ENCODE data around the gene MAOA. TPM values are rescaled to one million over a fixed set of nuclear protein-coding genes. Genes with fewer than 3 reads are reported as not detected.

The MAOA gene
- total RNA-seq, 1 experiment from 2014 or later: 1.8 TPM

GRCh38 chrX:43633757-43634156 lies 22.3 kb upstream of the MAOA start:
- TF ChIP-seq, protein P1, sequence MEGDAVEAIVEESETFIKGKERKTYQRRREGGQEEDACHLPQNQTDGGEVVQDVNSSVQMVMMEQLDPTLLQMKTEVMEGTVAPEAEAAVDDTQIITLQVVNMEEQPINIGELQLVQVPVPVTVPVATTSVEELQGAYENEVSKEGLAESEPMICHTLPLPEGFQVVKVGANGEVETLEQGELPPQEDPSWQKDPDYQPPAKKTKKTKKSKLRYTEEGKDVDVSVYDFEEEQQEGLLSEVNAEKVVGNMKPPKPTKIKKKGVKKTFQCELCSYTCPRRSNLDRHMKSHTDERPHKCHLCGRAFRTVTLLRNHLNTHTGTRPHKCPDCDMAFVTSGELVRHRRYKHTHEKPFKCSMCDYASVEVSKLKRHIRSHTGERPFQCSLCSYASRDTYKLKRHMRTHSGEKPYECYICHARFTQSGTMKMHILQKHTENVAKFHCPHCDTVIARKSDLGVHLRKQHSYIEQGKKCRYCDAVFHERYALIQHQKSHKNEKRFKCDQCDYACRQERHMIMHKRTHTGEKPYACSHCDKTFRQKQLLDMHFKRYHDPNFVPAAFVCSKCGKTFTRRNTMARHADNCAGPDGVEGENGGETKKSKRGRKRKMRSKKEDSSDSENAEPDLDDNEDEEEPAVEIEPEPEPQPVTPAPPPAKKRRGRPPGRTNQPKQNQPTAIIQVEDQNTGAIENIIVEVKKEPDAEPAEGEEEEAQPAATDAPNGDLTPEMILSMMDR (IDR thresholded peaks at IDR 0.05; ENCODE audit: unreplicated experiment): no peak
- Mint-ChIP-seq H3K36me3 (ENCODE audit: insufficient read depth, unreplicated experiment) (no peaks in the 10 kb centered on the region), H3K4me3 (ENCODE audit: low read depth, unreplicated experiment) (no peak overlapping the region), H3K4me1 (ENCODE audit: low read depth, unreplicated experiment) (no peaks in the 10 kb centered on the region), H3K9me3 (ENCODE audit: low read depth, unreplicated experiment) (no peaks in the 10 kb centered on the region), H3K27me3 (ENCODE audit: unreplicated experiment) (no peaks in the 10 kb centered on the region), H3K27ac (ENCODE audit: unreplicated experiment) (no peak overlapping the region)
- BruUV-seq (replicated peaks): no TSS peak
- CTCF ChIA-PET: no interaction called here
- no peak for DNase-seq
- intact Hi-C loops (cut with micrococcal nuclease; ENCODE audit: unreplicated experiment): no loop called here

DNA sequence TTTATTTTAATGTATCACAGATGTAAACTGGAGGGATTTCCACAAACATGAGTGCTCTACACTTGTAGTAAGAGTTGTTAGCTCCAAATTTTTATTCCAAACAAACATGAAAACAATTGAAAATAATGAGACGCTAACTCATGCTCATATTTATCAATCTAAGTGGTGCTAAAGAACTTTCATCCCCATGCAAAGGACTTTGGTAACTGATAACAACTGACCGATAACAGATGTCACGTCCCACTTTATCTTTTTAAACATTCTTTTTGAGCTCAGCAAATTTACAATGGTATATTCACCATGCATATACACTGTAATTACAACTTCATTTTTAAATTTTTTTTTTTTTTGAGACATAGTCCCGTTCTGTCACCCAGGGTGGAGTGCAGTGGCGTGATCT lies 15.6 kb upstream of the MAOA start:
- intact Hi-C loops (cut with micrococcal nuclease; ENCODE audit: unreplicated experiment): no loop called here
- no peaks in the 10 kb centered on the region for H3K27me3 Mint-ChIP-seq (ENCODE audit: unreplicated experiment)
- no peak overlapping the region for H3K27ac Mint-ChIP-seq (ENCODE audit: unreplicated experiment)
- H3K4me3 Mint-ChIP-seq (ENCODE audit: low read depth, unreplicated experiment): no peak overlapping the region
- no peaks in the 10 kb centered on the region for H3K9me3 Mint-ChIP-seq (ENCODE audit: low read depth, unreplicated experiment)
- no peaks in the 10 kb centered on the region for H3K4me1 Mint-ChIP-seq (ENCODE audit: low read depth, unreplicated experiment)
- CTCF ChIA-PET: no interaction called here
- TF ChIP-seq, protein P1 (IDR thresholded peaks at IDR 0.05; ENCODE audit: unreplicated experiment): no peak
- H3K36me3 Mint-ChIP-seq (ENCODE audit: insufficient read depth, unreplicated experiment): no peaks in the 10 kb centered on the region
- no peak for DNase-seq
- BruUV-seq (replicated peaks): no TSS peak

DNA sequence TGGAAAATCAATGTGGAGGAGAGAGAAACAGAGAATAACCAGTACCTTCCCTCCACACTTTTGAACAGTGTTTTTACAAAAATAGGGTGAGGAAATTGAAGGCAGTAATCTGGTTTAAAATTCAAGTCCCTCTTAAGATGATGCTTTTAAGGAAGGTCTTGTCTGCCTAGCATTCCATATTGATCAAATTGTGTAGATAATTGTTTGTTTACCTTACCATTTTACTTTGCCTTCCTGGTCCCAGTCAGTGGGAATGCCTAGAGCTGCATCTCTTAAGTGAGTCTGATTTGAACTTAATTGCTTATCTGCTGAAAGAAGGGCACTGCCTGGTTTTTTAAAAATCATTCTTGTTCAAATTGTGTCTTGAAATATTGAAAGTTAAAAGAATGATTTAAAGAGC lies 14.4 kb upstream of the MAOA start:
- no peaks in the 10 kb centered on the region for H3K36me3 Mint-ChIP-seq (ENCODE audit: insufficient read depth, unreplicated experiment)
- TF ChIP-seq, protein P1 (IDR thresholded peaks at IDR 0.05; ENCODE audit: unreplicated experiment): no peak
- no peak overlapping the region for H3K27ac Mint-ChIP-seq (ENCODE audit: unreplicated experiment)
- no peak for DNase-seq
- CTCF ChIA-PET: no interaction called here
- no TSS peak for BruUV-seq (replicated peaks)
- H3K9me3 Mint-ChIP-seq (ENCODE audit: low read depth, unreplicated experiment): no peaks in the 10 kb centered on the region
- H3K4me3 Mint-ChIP-seq (ENCODE audit: low read depth, unreplicated experiment): no peak overlapping the region
- intact Hi-C loops (cut with micrococcal nuclease; ENCODE audit: unreplicated experiment): no loop called here
- no peaks in the 10 kb centered on the region for H3K4me1 Mint-ChIP-seq (ENCODE audit: low read depth, unreplicated experiment)
- no peaks in the 10 kb centered on the region for H3K27me3 Mint-ChIP-seq (ENCODE audit: unreplicated experiment)

DNA sequence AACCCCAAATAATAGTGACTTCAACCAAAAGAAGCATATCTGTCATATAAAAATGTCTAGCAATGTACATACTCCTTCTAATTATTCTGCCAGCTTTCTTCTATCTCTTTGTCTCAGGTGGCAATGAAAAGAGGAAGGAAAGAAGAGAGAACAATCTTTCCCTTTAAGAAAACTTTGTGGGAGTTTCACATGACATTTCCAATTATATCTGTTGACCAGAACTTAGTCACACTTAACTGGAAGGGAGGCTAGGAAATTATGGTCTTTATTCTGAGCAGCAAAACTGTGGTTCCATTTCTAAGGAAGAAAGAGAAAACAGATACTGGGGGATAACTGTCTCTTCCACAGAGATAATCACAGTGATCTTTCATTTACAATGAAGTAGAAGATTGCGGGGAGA lies 12.9 kb upstream of the MAOA start:
- intact Hi-C loops (cut with micrococcal nuclease; ENCODE audit: unreplicated experiment): no loop called here
- no peaks in the 10 kb centered on the region for H3K27me3 Mint-ChIP-seq (ENCODE audit: unreplicated experiment)
- TF ChIP-seq, protein P1 (IDR thresholded peaks at IDR 0.05; ENCODE audit: unreplicated experiment): no peak
- H3K36me3 Mint-ChIP-seq (ENCODE audit: insufficient read depth, unreplicated experiment): no peaks in the 10 kb centered on the region
- no peak overlapping the region for H3K4me3 Mint-ChIP-seq (ENCODE audit: low read depth, unreplicated experiment)
- no peaks in the 10 kb centered on the region for H3K4me1 Mint-ChIP-seq (ENCODE audit: low read depth, unreplicated experiment)
- BruUV-seq (replicated peaks): no TSS peak
- no peaks in the 10 kb centered on the region for H3K9me3 Mint-ChIP-seq (ENCODE audit: low read depth, unreplicated experiment)
- DNase-seq: no peak
- CTCF ChIA-PET: no interaction called here
- H3K27ac Mint-ChIP-seq (ENCODE audit: unreplicated experiment): no peak overlapping the region

- no peak for DNase-seq
- no TSS peak for BruUV-seq (replicated peaks)
- H3K4me3 Mint-ChIP-seq (ENCODE audit: low read depth, unreplicated experiment): no peak overlapping the region
- H3K4me1 Mint-ChIP-seq (ENCODE audit: low read depth, unreplicated experiment): no peaks in the 10 kb centered on the region
- no peaks in the 10 kb centered on the region for H3K36me3 Mint-ChIP-seq (ENCODE audit: insufficient read depth, unreplicated experiment)
- H3K27me3 Mint-ChIP-seq (ENCODE audit: unreplicated experiment): no peaks in the 10 kb centered on the region
- CTCF ChIA-PET: no interaction called here
- no peaks in the 10 kb centered on the region for H3K9me3 Mint-ChIP-seq (ENCODE audit: low read depth, unreplicated experiment)
- intact Hi-C loops (cut with micrococcal nuclease; ENCODE audit: unreplicated experiment): no loop called here
- no peak overlapping the region for H3K27ac Mint-ChIP-seq (ENCODE audit: unreplicated experiment)
- TF ChIP-seq, protein P1 (IDR thresholded peaks at IDR 0.05; ENCODE audit: unreplicated experiment): no peak
Measured at GRCh38 chrX:43643662-43644061, 12.4 kb upstream of the MAOA start.

All from Calu3 (cell line).